Activated T-cell treated with anti-CD3 and anti-CD28 coated beads, Interleukin-2, amount 50 U/mL, for 4 hours (primary cell): Measurements from ENCODE around the gene GTPBP1. TPM values are rescaled to one million over a fixed set of nuclear protein-coding genes. Genes with fewer than 3 reads are reported as not detected.
A peak's percentile ranks its signal among the peaks of the same experiment; 100 is the strongest.

Experiments used
- ATAC-seq, 2 donors: fragments of 200-7000 bp; cut with Tn5 transposase; one replicate each; pipeline ENCODE4 v1.10.0; 2021
- DNase-seq: peaks from one replicate; pipeline ENCODE4 v3.0.0-alpha.2; 2020
- H3K27me3 Mint-ChIP-seq: one replicate; pipeline ENCODE4 v1.8.0; 2021; ENCODE audit warnings: low read depth, mixed read lengths
- H3K36me3 Mint-ChIP-seq: one replicate; pipeline ENCODE4 v1.8.0; 2022; ENCODE audit warnings: mixed read lengths; ENCODE audit not compliant: insufficient read depth
- H3K4me1 Mint-ChIP-seq: one replicate; pipeline ENCODE4 v1.8.0; 2021; ENCODE audit warnings: low read depth, mixed read lengths
- H3K4me3 Mint-ChIP-seq: one replicate; pipeline ENCODE4 v1.8.0; 2021; ENCODE audit warnings: mild to moderate bottlenecking, moderate library complexity, mixed read lengths
- H3K9me3 Mint-ChIP-seq: one replicate; pipeline ENCODE4 v1.8.0; 2021; ENCODE audit warnings: mixed read lengths
- total RNA-seq, 3 donors: library from RNA; stranded (reverse); gene quantifications; one replicate each; pipeline ENCODE4 v1.2.1, GENCODE V29; 2021

GTPBP1 gene
- total RNA-seq, 3 donors from 2014 or later = 69.9 to 80.4 (median 76.5) TPM

- Mint-ChIP-seq H3K27me3 (no peaks in the 10 kb centered on the region), H3K4me3 (no peak overlapping the region), H3K4me1 (peaks cover 41% of the 10 kb centered on the region), H3K9me3 (no peaks in the 10 kb centered on the region), H3K36me3 (peaks cover 22% of the 10 kb centered on the region)
- ATAC-seq (no peak), DNase-seq (no peak)
Observed at GRCh38 chr22:38748487-38749136, 42.9 kb downstream of the GTPBP1 start.

DNA sequence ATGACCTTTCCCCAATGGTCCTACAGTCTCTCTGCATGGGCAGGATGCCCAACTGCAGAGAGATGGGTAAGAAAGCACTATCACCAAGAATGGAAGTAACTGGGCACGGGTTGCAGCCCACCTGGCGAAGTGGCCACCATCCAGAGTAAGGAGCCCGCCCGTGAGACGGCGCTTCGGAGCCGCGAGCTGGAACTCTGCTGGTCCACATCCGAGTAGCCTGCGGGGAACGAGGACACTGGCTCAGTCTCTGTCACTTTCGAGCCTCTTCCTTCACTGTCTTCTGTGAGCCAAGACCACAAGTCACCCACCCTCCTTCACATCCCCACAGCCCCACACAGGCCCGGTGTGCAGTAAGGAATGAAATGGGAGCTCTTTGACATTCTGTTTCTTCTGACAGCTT is 44.4 kb downstream of the GTPBP1 start:
- H3K36me3 Mint-ChIP-seq = peaks cover 19% of the 10 kb centered on the region
- H3K9me3 Mint-ChIP-seq = no peaks in the 10 kb centered on the region
- ATAC-seq (no peak), DNase-seq (no peak)
- H3K27me3 Mint-ChIP-seq = no peaks in the 10 kb centered on the region
- H3K4me1 Mint-ChIP-seq = peaks cover 53% of the 10 kb centered on the region
- H3K4me3 Mint-ChIP-seq = no peak overlapping the region

DNA sequence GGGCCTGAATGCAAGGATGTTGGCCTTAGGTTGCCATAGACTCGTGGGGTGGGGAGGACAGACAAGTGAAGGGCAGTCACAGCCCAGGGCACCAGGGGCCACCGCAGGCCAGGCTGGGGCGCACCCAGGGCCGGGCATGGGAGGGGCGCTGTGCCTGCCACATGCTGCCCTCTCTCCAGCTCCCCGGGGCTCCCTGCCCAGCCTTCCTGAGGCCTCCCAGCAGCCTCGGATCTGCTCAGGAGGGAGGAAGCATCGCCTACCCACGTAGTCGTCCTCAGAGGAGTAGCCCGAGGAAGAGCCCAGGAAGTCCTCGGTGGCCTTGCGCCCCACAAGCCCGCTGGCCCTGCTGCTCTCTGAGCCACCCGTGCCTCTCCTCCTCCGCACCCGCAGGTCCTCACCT is 44.9 kb downstream of the GTPBP1 start:
- H3K4me3 Mint-ChIP-seq = no peak overlapping the region
- ATAC-seq (no peak), DNase-seq (no peak)
- no peaks in the 10 kb centered on the region for H3K27me3 Mint-ChIP-seq
- no peaks in the 10 kb centered on the region for H3K9me3 Mint-ChIP-seq
- H3K4me1 Mint-ChIP-seq = peaks cover 54% of the 10 kb centered on the region
- H3K36me3 Mint-ChIP-seq = peaks cover 19% of the 10 kb centered on the region

- H3K4me1 Mint-ChIP-seq = peaks cover 54% of the 10 kb centered on the region
- H3K36me3 Mint-ChIP-seq = peaks cover 19% of the 10 kb centered on the region
- H3K4me3 Mint-ChIP-seq = peak overlapping the region; percentile 88
- H3K9me3 Mint-ChIP-seq = no peaks in the 10 kb centered on the region
- DNase-seq (no peak), ATAC-seq (no peak)
- no peaks in the 10 kb centered on the region for H3K27me3 Mint-ChIP-seq
Observed at GRCh38 chr22:38751066-38751421, 45.3 kb downstream of the GTPBP1 start.

- Mint-ChIP-seq H3K9me3 (no peaks in the 10 kb centered on the region), H3K4me1 (peaks cover 58% of the 10 kb centered on the region), H3K36me3 (peaks cover 19% of the 10 kb centered on the region), H3K4me3 (peak overlapping the region; percentile 88), H3K27me3 (no peaks in the 10 kb centered on the region)
- DNase-seq (peak; percentile 36), ATAC-seq (peak; percentile 27 to 32)
Observed at GRCh38 chr22:38751422-38752346, 45.9 kb downstream of the GTPBP1 start.

DNA sequence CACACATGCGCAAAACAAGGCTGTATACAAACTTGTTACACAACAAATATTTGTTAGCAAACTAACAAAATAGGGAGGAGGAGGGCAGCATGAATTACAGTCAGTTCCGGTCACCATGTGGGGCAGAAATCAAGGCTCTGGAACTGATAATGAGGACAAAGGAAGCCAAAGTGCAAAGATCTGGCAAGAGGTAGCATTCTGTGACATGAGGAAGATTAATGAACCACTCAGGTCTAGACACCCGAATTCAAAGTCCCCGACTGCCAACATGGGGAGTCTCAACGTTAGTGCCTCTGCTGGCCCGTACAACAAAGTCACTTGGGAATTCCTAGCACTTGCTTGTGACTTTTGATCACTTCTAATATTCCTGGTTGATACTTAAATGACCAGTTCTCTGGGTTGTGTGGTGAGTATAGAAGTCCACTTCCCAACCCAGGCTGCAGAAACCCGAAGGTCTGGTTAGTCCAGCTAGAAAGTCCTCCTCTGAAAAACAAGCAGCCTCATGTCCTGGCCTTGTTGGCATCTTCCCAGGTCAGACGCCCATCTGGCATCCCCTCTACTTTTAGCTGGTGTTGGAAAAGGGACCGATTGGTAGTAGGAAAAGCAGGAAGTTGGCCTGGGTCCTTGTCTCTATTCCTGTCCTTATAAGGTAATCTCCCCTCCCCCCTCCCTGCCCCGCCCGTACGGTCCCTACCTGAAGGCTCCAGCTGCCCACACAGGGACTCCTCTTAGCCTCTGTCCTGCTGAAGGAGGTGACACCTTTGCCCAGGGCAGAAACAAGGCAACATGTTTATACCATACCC is 48.4 kb downstream of the GTPBP1 start:
- DNase-seq = no peak
- H3K27me3 Mint-ChIP-seq = no peaks in the 10 kb centered on the region
- peaks cover 17% of the 10 kb centered on the region for H3K36me3 Mint-ChIP-seq
- no peaks in the 10 kb centered on the region for H3K9me3 Mint-ChIP-seq
- peaks cover 78% of the 10 kb centered on the region for H3K4me1 Mint-ChIP-seq
- ATAC-seq = no peak
- peak overlapping the region; percentile 88 for H3K4me3 Mint-ChIP-seq

DNA sequence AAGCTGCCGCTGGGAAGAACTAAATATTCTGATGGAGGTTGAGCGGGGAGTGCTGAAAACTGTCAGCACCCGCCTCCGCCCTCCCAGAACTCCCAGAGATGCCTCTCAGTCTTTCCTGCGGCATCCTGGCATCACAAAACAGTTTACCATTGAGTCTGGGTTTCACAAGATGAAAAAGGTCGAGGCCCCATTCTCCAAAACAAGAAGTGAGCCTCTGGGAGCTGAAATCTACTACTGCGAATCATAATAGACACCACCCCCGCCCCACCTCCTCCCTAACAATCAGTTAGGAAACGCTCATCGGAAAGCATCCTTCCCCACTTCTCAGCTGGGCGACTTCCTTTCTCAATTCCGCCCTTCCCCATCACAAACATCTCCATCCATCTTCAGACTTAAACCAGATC is 49.0 kb downstream of the GTPBP1 start:
- ATAC-seq (no peak), DNase-seq (no peak)
- peak overlapping the region; percentile 88 for H3K4me3 Mint-ChIP-seq
- H3K4me1 Mint-ChIP-seq = peaks cover 76% of the 10 kb centered on the region
- peaks cover 14% of the 10 kb centered on the region for H3K36me3 Mint-ChIP-seq
- H3K27me3 Mint-ChIP-seq = no peaks in the 10 kb centered on the region
- no peaks in the 10 kb centered on the region for H3K9me3 Mint-ChIP-seq

DNA sequence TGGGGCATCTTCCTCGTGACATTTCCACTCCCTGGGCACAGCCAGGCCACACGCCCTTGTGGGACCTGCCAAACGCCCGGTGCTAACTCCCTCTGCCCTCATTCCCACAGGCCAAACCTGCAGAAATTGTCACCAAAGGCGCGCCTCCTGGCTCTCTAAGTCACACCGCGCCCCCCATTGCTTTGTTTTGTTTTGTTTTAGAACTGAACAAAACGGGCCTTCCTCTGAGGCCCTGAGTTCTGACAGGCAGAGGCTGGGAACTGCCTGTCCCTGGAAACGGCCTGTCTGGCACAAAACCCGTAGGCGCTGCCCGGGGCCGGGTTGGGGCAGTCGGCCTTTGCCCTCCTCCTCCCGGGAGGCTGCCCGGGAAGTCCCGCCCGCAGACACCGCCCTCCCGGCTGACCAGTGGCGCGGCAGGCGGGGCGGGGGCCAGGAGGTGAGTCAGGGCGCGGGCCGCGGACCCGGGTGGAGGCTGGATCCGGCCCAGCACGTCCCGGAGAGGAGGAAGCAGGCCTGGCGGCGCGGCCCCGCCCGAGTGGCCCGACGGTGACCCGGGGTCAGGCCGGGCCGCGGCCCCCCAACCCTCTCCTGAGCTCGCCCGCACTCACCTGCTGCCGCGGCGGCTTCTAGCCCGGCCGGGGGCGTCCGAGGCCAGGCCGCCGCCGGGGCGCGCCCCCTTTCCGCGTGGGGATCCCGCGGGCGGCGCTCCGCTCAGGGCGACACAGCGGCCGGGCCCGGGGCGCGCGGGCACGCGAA is 49.6 kb downstream of the GTPBP1 start:
- ATAC-seq (peak; percentile 11 to 12), DNase-seq (peak; percentile 27)
- Mint-ChIP-seq H3K36me3 (peaks cover 10% of the 10 kb centered on the region), H3K9me3 (no peaks in the 10 kb centered on the region), H3K4me3 (peak overlapping the region; percentile 88), H3K4me1 (peaks cover 71% of the 10 kb centered on the region), H3K27me3 (no peaks in the 10 kb centered on the region)

DNA sequence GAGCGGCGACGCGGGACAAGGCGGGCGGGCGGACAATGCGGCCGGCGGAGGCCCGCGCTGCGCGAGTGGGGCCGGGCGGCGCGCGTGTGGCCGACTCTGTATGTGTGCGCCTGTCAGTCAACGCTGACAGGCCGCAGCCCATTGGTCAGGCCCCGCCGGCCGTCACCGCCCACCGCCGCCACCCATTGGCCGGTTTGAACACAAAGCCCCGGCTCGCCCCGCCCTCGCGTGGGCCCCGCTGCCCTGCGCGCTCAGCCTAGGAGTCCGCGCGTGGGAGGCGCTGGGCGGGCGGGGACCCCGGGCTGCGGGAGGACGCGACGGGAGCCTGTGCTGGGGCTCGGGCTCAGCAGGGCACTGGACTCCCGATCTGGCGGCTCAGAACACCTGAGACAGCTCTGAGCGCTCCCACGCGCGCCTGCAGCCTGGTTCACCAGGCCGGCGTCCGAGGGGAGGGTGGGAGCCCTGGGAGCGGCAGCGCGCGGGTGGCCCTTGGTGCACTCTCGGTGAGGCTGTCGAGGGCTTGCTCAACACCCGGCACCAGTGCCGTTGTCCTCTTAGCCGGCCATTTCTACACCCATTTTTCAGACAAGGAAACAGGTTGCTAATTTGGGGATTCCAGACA is 50.3 kb downstream of the GTPBP1 start, which contains the start of gene SUN2:
Gene SUN2 (minus strand): TSS at position 88 of the 622 bp plus-strand sequence. CDS start 3,370 bp downstream, outside the sequence.
- Mint-ChIP-seq H3K27me3 (no peaks in the 10 kb centered on the region), H3K9me3 (no peaks in the 10 kb centered on the region), H3K4me3 (peak within 1 kb of the TSS; percentile 88), H3K4me1 (peaks cover 68% of the 10 kb centered on the region), H3K36me3 (peaks cover 8% of the 10 kb centered on the region)
- ATAC-seq (peak; percentile 79 to 81), DNase-seq (peak; percentile 94)

GRCh38 chr22:38756711-38757463 is 51.1 kb downstream of the GTPBP1 start:
- Mint-ChIP-seq H3K36me3 (peaks cover 5% of the 10 kb centered on the region), H3K9me3 (no peaks in the 10 kb centered on the region), H3K27me3 (no peaks in the 10 kb centered on the region), H3K4me1 (peaks cover 59% of the 10 kb centered on the region), H3K4me3 (peak overlapping the region; percentile 87)
- ATAC-seq (peak; percentile 3 to 6), DNase-seq (no peak)

GRCh38 chr22:38757464-38757757 is 51.7 kb downstream of the GTPBP1 start:
- Mint-ChIP-seq H3K27me3 (no peaks in the 10 kb centered on the region), H3K4me3 (no peak overlapping the region), H3K9me3 (no peaks in the 10 kb centered on the region), H3K4me1 (peaks cover 54% of the 10 kb centered on the region), H3K36me3 (peaks cover under 1% of the 10 kb centered on the region)
- ATAC-seq (no peak), DNase-seq (no peak)

DNA sequence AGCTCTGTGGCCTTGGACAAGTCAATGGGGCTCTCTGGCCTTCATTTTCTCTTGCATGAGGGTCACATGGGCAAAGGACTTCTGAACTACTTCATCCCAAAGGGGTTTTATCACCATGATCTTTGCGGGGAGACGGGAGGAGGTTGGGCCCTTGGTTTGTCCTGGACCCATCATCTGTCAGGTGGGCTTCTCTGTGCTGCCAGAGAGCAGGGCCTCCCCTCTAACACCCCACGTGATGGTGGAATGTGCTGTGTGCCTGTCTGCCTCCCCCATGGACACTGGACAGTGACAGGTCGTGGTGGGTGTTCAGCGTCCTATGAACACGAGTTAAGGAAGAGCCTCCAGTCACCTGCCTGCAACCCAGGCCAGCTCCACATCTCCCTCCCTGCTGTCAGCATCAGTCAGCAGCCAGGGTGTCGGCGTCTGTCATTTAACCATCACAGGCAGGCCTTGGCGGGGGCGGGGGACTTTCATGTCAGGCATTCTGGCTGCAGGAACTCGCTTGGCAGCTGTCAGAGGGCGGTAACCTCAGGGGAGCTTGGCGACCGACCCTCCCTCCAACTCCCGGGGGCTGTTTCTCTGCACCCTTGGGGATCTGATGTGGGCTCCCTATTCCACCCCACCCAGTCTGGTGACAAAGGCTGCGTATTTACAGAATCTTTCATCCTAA is 52.7 kb downstream of the GTPBP1 start:
- ATAC-seq = peak; percentile 29 to 36

More for the DNA sequence above, 52.7 kb downstream of the GTPBP1 start:
- no peaks in the 10 kb centered on the region for H3K27me3 Mint-ChIP-seq
- DNase-seq = peak; percentile 75
- no peaks in the 10 kb centered on the region for H3K9me3 Mint-ChIP-seq
- H3K36me3 Mint-ChIP-seq = no peaks in the 10 kb centered on the region
- peak overlapping the region; percentile 31 for H3K4me3 Mint-ChIP-seq
- peaks cover 45% of the 10 kb centered on the region for H3K4me1 Mint-ChIP-seq
